Measurements from ENCODE around the gene POLA2. TPM values are rescaled to one million over a fixed set of nuclear protein-coding genes. Genes with fewer than 3 reads are reported as not detected.

The POLA2 gene
- total and polyA plus RNA-seq, 9 of the 15 experiments (the other 6 are each of a cell fraction or from before 2014, with no cell fraction given): 2.7 to 134 (median 44.4) TPM

DNA sequence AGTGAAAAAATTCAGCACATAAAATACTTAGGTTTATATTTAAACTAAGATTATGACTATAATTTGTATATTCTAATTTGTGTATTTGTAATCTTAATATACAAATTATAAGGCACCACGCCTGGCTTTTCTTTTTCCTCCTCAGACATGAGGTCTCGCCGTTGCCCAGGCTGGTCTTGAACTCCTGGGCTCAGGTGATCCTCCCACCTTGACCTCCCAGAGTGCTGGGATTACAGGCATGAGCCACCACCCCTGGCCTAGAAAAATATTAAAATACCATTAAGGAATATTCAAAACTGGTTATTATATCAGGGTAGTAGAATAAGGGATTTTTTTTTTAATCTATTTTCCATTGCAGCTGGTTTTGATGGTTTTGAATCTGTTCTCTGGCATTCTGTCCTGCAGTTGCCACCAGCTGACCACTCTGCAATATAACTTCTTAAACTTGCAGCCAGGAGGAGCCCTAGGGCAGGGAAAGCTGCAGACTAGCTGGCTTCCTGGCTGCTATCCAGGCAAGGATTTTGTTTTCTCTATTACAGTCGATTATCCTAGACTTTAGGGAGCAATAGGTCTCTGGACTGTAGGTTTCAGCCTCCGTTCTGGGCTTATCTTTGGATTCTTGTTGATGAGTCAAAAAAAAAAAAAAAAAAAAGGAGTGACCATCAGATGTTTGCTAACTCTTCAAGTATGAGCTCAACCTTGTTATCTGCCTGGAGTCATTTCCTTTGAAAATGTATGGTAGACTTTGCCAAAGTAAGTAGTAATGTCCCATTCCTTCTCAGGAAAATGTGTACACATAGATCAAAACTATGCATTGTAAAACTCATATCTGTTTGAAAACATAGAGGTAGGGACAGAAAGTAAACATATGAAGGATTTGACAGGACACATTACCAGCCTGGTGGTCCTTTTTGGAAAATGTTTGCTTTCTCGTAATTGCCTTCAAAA lies 13.2 kb downstream of the POLA2 start:
- Histone ChIP-seq H3K4me3 (no peak overlapping the region), H3K9me1 (ENCODE audit: control insufficient read depth, insufficient read depth, low read length) (no peaks in the 10 kb centered on the region), H2AFZ (ENCODE audit: low read depth, low read length) (no peak overlapping the region), H3K4me2 (ENCODE audit: insufficient read depth, low read length) (peak overlapping the region; percentile 26; the same call in 1 of the 2 replicates), H3K79me2 (ENCODE audit: control insufficient read depth, insufficient read depth, low read length) (peaks cover 3% of the 10 kb centered on the region; the same call in 1 of the 3 replicates), H3K9me3 (replicated peaks; ENCODE audit: control insufficient read depth, insufficient read depth, low read depth, low read length) (no peaks in the 10 kb centered on the region), H3K36me3 (ENCODE audit: control insufficient read depth, insufficient read depth, low read length) (peaks cover 64% of the 10 kb centered on the region), H3K9ac (ENCODE audit: insufficient read depth in 1 of 2, low read depth in 2 of 2, low read length in 2 of 2) (peak overlapping the region in 1 of 2 experiments; percentile 28; a peak in 1 of 4 replicates), H4K20me1 (replicated peaks; ENCODE audit: control insufficient read depth, insufficient read depth, low read length) (no peaks in the 10 kb centered on the region), H3K27me3 (ENCODE audit: control insufficient read depth in 2 of 2, insufficient read depth in 2 of 2, low read length in 2 of 2) (no peaks in the 10 kb centered on the region), H3K4me1 (replicated peaks in 1 of 2; ENCODE audit: control insufficient read depth in 2 of 2, insufficient read depth in 2 of 2, low read length in 2 of 2) (peaks cover 0 to 9% of the 10 kb centered on the region in 2 experiments; a peak in 3 of 5 replicates), H3K27ac (ENCODE audit: extremely low read depth, low read depth, low read length) (peak overlapping the region; percentile 71)
- ATAC-seq (peak; percentile 97), FAIRE-seq (peak; percentile 97), DNase-seq (ENCODE audit: extremely low read depth in 1 of 4, low spot score in 3 of 4) (peak; percentile 72 to 92 (median 77))
- intact Hi-C loops (cut with micrococcal nuclease) (loop anchor here (1.0 to 2.0 kb wide), 3 partner anchors 40 to 236 kb away; no protein-coding TSS in a partner anchor), in situ Hi-C loops (cut with MboI) (loop anchor here (5.0 kb wide), 1 partner anchor 237 kb away; no protein-coding TSS in a partner anchor)
- POLR2A ChIA-PET: interaction anchor here (0.6 to 2.8 kb wide), 24 partner anchors 8 to 428 kb away, joined by 3 to 23 read pairs (median 5); partner anchors contain the start of genes CDC42EP2, DPF2, MALAT1 and NEAT1
- WGBS (ENCODE audit: insufficient coverage, low coverage, missing lambda C conversion rate): 16% methylated on average over 6 of the region's 6 CpGs
- CTCF ChIA-PET (ENCODE audit: low intra/inter-chr PET ratio): interaction anchor here (0.6 to 3.7 kb wide), 15 partner anchors 9 to 714 kb away, joined by 3 to 91 read pairs (median 4); partner anchors contain the start of genes CDC42EP2, DPF2, FRMD8 and TIGD3
- BruUV-seq (replicated peaks): no TSS peak
- TF ChIP-seq MAZ (CRISPR knock-in tag; conservative IDR thresholded peaks at IDR 0.05 in 1 of 2, IDR thresholded peaks at IDR 0.05 in 1 of 2) (peak in 1 of 2 experiments; percentile 49; a peak in 2 of 4 replicates), ZNF584 (CRISPR knock-in tag; IDR thresholded peaks at IDR 0.05; ENCODE audit: low read depth) (peak; percentile 57; the same call in 1 of the 2 replicates), PML (IDR thresholded peaks at IDR 0.05; ENCODE audit: low read length) (0 out of 2 replicates have a peak, but pooled peaks have one; percentile 12), CEBPG (CRISPR knock-in tag; IDR thresholded peaks at IDR 0.05) (no peak; the same call in 1 of the 2 replicates), CEBPG (tag; conservative IDR thresholded peaks at IDR 0.05 in 1 of 2, IDR thresholded peaks at IDR 0.05 in 1 of 2) (no peak), MCM5 (IDR thresholded peaks at IDR 0.05; ENCODE audit: low read depth) (no peak), NBN (IDR thresholded peaks at IDR 0.05; ENCODE audit: low read depth) (peak; percentile 59; the same call in 1 of the 2 replicates), LEF1 (IDR thresholded peaks at IDR 0.05) (peak; percentile 73), SRF (CRISPR knock-in tag; IDR thresholded peaks at IDR 0.05) (peak in 1 of 2 experiments; percentile 41; a peak in 1 of 4 replicates), NCOR1 (IDR thresholded peaks at IDR 0.05) (peak; percentile 25; the same call in 1 of the 2 replicates), PHF20 (IDR thresholded peaks at IDR 0.05; ENCODE audit: partially characterized antibody) (no peak), CBFA2T3 (IDR thresholded peaks at IDR 0.05) (peak; percentile 78), ZNF75A (CRISPR knock-in tag; IDR thresholded peaks at IDR 0.05) (0 out of 2 replicates have a peak, but pooled peaks have one; percentile 41), POLR2H (tag; IDR thresholded peaks at IDR 0.05; ENCODE audit: low read depth) (0 out of 2 replicates have a peak, but pooled peaks have one; percentile 52), XRCC5 (IDR thresholded peaks at IDR 0.05; ENCODE audit: low read depth, low read length) (peak; percentile 85), CBX3 (IDR thresholded peaks at IDR 0.05; ENCODE audit: borderline replicate concordance in 1 of 2, low read length in 2 of 2) (peak in 1 of 2 experiments; percentile 38; a peak in 1 of 3 replicates), TBL1XR1 (IDR thresholded peaks at IDR 0.05; ENCODE audit: low read length in 2 of 2) (peak in 1 of 2 experiments; percentile 59; a peak in 2 of 4 replicates), CREM (IDR thresholded peaks at IDR 0.05; ENCODE audit: low read depth) (peak; percentile 53; the same call in 1 of the 2 replicates), SOX6 (IDR thresholded peaks at IDR 0.05) (0 out of 2 replicates have a peak, but pooled peaks have one; percentile 40), XRCC3 (IDR thresholded peaks at IDR 0.05) (no peak)
- TF ChIP-seq, protein P1, sequence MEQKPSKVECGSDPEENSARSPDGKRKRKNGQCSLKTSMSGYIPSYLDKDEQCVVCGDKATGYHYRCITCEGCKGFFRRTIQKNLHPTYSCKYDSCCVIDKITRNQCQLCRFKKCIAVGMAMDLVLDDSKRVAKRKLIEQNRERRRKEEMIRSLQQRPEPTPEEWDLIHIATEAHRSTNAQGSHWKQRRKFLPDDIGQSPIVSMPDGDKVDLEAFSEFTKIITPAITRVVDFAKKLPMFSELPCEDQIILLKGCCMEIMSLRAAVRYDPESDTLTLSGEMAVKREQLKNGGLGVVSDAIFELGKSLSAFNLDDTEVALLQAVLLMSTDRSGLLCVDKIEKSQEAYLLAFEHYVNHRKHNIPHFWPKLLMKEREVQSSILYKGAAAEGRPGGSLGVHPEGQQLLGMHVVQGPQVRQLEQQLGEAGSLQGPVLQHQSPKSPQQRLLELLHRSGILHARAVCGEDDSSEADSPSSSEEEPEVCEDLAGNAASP (IDR thresholded peaks at IDR 0.05): no peak
